WTC11 (cell line): ENCODE measurements around the gene KIR2DL3. TPM values are rescaled to one million over a fixed set of nuclear protein-coding genes. Genes with fewer than 3 reads are reported as not detected.

Experiments used
- ATAC-seq: fragments of 200-7000 bp; cut with Tn5 transposase; 2 replicates; pipeline ENCODE4 v1.10.0; 2021; ENCODE audit warnings: mild to moderate bottlenecking, moderate library complexity
- CTCF ChIA-PET: fragments of 300-600 bp; sonication (Branson Sonifier 250); formaldehyde crosslinking; loops from one replicate; lab custom pipeline; 2021; ENCODE audit warnings: antibody characterized with exemption; lab: Charles Lee
- POLR2A ChIA-PET: fragments of 350-600 bp; sonication (Branson Sonifier 250); formaldehyde crosslinking; loops from one replicate; lab custom pipeline; 2021; ENCODE audit warnings: antibody characterized with exemption; lab: Charles Lee
- DNase-seq: peaks from one replicate; pipeline ENCODE4 v3.0.0; 2021; ENCODE audit warnings: low spot score
- H3K27ac Mint-ChIP-seq: 2 replicates; pipeline ENCODE4 v1.8.0; 2021; ENCODE audit warnings: mixed read lengths
- H3K27me3 Mint-ChIP-seq: 2 replicates; pipeline ENCODE4 v1.8.0; 2021; ENCODE audit warnings: low read depth, mild to moderate bottlenecking, moderate library complexity, mixed read lengths
- H3K36me3 Mint-ChIP-seq: 2 replicates; pipeline ENCODE4 v1.8.0; 2021; ENCODE audit warnings: mixed read lengths
- H3K4me1 Mint-ChIP-seq: 2 replicates; pipeline ENCODE4 v1.8.0; 2022; ENCODE audit warnings: mixed read lengths
- H3K4me3 Mint-ChIP-seq: 2 replicates; pipeline ENCODE4 v1.8.0; 2021; ENCODE audit warnings: mild to moderate bottlenecking, moderate library complexity, mixed read lengths
- H3K9me3 Mint-ChIP-seq: 2 replicates; pipeline ENCODE4 v1.8.0; 2021; ENCODE audit warnings: mixed read lengths
- CREB1 ChIP-seq: sonication (generic); formaldehyde crosslinking; IDR thresholded peaks from 2 replicates; pipeline ENCODE4 v1.8.0; 2023; ENCODE audit warnings: mild to moderate bottlenecking, missing genetic modification reagents
- CREM ChIP-seq: sonication (generic); formaldehyde crosslinking; IDR thresholded peaks from 2 replicates; pipeline ENCODE4 v1.8.1; 2022; ENCODE audit warnings: mild to moderate bottlenecking, missing genetic modification reagents, moderate library complexity
- CTCF ChIP-seq: fragments of 200-600 bp; IDR thresholded peaks from 2 replicates; pipeline ENCODE4 v1.8.0; 2022; ENCODE audit warnings: antibody characterized with exemption
- E2F5 ChIP-seq: sonication (generic); formaldehyde crosslinking; IDR thresholded peaks from 2 replicates; pipeline ENCODE4 v1.8.1; 2022; ENCODE audit warnings: mild to moderate bottlenecking, moderate library complexity, missing genetic modification reagents
- ETV6 ChIP-seq: sonication (generic); formaldehyde crosslinking; IDR thresholded peaks from 2 replicates; pipeline ENCODE4 v1.8.1; 2022; ENCODE audit warnings: mild to moderate bottlenecking, missing genetic modification reagents
- MYBL2 ChIP-seq: sonication (generic); formaldehyde crosslinking; IDR thresholded peaks from 2 replicates; pipeline ENCODE4 v1.8.1; 2023; ENCODE audit warnings: mild to moderate bottlenecking, moderate library complexity, missing genetic modification reagents
- PRRX2 ChIP-seq: fragments of 250-450 bp; sonication (Bioruptor Pico); IDR thresholded peaks from 2 replicates; pipeline ENCODE4 v1.8.0; 2021; ENCODE audit warnings: mild to moderate bottlenecking
- SP1 ChIP-seq: sonication (generic); formaldehyde crosslinking; conservative IDR thresholded peaks from 2 replicates; pipeline ENCODE4 v1.8.1; 2022; ENCODE audit warnings: missing genetic modification reagents
- ZNF532 ChIP-seq: fragments of 250-450 bp; sonication (Bioruptor Pico); IDR thresholded peaks from 2 replicates; pipeline ENCODE4 v1.9.0; 2021; ENCODE audit warnings: mild to moderate bottlenecking, borderline replicate concordance
- total RNA-seq: library from RNA; stranded (reverse); gene quantifications from 3 replicates; pipeline ENCODE4 v1.2.3, GENCODE V29; 2021
- TF ChIP-seq, protein P1 (sequence below): sonication (generic); formaldehyde crosslinking; IDR thresholded peaks from 2 replicates; pipeline ENCODE4 v1.8.1; 2023; ENCODE audit warnings: mild to moderate bottlenecking, moderate library complexity, missing genetic modification reagents
- TF ChIP-seq, protein P2 (sequence below): sonication (generic); formaldehyde crosslinking; IDR thresholded peaks from 2 replicates; pipeline ENCODE4 v1.8.0; 2022; ENCODE audit warnings: mild to moderate bottlenecking, missing genetic modification reagents
- TF ChIP-seq, protein P3 (sequence below): sonication (generic); formaldehyde crosslinking; IDR thresholded peaks from 2 replicates; pipeline ENCODE4 v1.8.1; 2022; ENCODE audit warnings: low read depth, missing genetic modification reagents, borderline replicate concordance
- TF ChIP-seq, protein P4 (sequence below): sonication (generic); formaldehyde crosslinking; IDR thresholded peaks from 2 replicates; pipeline ENCODE4 v1.8.1; 2023; ENCODE audit warnings: mild to moderate bottlenecking, missing genetic modification reagents, borderline replicate concordance

Gene KIR2DL3
- total RNA-seq, 1 experiment from 2014 or later: not detected

DNA sequence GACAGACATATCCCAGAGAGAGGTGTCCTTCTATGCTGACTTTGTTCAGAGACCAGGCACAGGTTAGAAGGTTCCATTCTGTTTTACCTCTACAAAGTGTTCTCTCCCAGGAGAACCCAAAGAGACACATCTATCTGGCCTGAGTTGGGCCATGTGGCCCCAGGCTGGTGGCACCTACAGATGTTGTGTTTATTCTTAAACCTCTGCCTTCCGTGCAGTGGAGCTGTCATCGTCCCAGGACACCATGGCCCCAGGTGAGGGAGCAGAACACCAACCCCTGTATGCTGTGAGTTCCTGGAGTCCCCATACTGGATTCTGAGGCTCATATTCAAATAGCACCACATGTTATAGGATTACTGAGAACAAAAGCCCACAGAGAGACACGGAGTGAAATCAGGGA is 10.1 kb upstream of the KIR2DL3 start (continued):
- TF ChIP-seq, protein P1, sequence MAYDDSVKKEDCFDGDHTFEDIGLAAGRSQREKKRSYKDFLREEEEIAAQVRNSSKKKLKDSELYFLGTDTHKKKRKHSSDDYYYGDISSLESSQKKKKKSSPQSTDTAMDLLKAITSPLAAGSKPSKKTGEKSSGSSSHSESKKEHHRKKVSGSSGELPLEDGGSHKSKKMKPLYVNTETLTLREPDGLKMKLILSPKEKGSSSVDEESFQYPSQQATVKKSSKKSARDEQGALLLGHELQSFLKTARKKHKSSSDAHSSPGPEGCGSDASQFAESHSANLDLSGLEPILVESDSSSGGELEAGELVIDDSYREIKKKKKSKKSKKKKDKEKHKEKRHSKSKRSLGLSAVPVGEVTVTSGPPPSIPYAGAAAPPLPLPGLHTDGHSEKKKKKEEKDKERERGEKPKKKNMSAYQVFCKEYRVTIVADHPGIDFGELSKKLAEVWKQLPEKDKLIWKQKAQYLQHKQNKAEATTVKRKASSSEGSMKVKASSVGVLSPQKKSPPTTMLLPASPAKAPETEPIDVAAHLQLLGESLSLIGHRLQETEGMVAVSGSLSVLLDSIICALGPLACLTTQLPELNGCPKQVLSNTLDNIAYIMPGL: no peak
- TF ChIP-seq, protein P2, sequence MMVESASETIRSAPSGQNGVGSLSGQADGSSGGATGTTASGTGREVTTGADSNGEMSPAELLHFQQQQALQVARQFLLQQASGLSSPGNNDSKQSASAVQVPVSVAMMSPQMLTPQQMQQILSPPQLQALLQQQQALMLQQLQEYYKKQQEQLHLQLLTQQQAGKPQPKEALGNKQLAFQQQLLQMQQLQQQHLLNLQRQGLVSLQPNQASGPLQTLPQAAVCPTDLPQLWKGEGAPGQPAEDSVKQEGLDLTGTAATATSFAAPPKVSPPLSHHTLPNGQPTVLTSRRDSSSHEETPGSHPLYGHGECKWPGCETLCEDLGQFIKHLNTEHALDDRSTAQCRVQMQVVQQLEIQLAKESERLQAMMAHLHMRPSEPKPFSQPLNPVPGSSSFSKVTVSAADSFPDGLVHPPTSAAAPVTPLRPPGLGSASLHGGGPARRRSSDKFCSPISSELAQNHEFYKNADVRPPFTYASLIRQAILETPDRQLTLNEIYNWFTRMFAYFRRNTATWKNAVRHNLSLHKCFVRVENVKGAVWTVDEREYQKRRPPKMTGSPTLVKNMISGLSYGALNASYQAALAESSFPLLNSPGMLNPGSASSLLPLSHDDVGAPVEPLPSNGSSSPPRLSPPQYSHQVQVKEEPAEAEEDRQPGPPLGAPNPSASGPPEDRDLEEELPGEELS (CRISPR knock-in tag): no peak
- TF ChIP-seq, protein P3, sequence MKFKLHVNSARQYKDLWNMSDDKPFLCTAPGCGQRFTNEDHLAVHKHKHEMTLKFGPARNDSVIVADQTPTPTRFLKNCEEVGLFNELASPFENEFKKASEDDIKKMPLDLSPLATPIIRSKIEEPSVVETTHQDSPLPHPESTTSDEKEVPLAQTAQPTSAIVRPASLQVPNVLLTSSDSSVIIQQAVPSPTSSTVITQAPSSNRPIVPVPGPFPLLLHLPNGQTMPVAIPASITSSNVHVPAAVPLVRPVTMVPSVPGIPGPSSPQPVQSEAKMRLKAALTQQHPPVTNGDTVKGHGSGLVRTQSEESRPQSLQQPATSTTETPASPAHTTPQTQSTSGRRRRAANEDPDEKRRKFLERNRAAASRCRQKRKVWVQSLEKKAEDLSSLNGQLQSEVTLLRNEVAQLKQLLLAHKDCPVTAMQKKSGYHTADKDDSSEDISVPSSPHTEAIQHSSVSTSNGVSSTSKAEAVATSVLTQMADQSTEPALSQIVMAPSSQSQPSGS (CRISPR knock-in tag): no peak
- TF ChIP-seq SP1 (CRISPR knock-in tag): no peak
- TF ChIP-seq CTCF: no peak
- no peak for TF ChIP-seq ETV6 (CRISPR knock-in tag)
- no peak for TF ChIP-seq PRRX2 (CRISPR knock-in tag)
- TF ChIP-seq CREM (CRISPR knock-in tag): no peak

DNA sequence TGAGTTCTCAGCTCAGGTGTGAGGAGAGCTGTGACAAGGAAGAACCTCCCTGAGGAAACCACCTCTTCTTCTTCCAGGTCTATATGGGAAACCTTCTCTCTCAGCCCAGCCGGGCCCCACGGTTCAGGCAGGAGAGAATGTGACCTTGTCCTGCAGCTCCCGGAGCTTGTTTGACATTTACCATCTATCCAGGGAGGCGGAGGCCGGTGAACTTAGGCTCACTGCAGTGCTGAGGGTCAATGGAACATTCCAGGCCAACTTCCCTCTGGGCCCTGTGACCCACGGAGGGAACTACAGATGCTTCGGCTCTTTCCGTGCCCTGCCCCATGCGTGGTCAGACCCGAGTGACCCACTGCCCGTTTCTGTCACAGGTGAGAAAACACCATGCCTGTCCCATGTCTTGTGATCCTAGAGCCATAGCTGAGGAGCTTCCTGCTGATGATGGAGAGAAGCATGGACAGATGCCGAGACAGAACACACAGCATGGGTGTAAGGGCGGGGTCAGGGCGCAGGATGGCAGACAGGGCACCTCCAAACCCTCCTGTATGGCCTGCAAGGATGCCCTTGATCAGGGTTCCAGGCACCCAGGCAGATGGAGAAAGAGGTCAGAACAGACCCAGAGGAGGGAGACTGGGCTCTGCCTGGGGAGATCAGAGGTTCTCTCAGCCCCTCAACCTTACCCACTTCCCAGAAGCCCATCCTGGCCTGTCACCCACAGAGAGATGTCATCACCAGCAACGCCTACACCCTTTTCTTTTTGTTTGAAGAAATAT is 8.7 kb upstream of the KIR2DL3 start:
- no peaks in the 10 kb centered on the region for H3K4me1 Mint-ChIP-seq
- ChIA-PET CTCF (no interaction called here), POLR2A (no interaction called here)
- peaks cover 27% of the 10 kb centered on the region for H3K27me3 Mint-ChIP-seq
- ATAC-seq: no peak
- H3K27ac Mint-ChIP-seq: no peak overlapping the region
- peaks cover 75% of the 10 kb centered on the region for H3K36me3 Mint-ChIP-seq
- H3K9me3 Mint-ChIP-seq: peaks cover 94% of the 10 kb centered on the region
- H3K4me3 Mint-ChIP-seq: no peak overlapping the region
- no peak for DNase-seq
- TF ChIP-seq, protein P4, sequence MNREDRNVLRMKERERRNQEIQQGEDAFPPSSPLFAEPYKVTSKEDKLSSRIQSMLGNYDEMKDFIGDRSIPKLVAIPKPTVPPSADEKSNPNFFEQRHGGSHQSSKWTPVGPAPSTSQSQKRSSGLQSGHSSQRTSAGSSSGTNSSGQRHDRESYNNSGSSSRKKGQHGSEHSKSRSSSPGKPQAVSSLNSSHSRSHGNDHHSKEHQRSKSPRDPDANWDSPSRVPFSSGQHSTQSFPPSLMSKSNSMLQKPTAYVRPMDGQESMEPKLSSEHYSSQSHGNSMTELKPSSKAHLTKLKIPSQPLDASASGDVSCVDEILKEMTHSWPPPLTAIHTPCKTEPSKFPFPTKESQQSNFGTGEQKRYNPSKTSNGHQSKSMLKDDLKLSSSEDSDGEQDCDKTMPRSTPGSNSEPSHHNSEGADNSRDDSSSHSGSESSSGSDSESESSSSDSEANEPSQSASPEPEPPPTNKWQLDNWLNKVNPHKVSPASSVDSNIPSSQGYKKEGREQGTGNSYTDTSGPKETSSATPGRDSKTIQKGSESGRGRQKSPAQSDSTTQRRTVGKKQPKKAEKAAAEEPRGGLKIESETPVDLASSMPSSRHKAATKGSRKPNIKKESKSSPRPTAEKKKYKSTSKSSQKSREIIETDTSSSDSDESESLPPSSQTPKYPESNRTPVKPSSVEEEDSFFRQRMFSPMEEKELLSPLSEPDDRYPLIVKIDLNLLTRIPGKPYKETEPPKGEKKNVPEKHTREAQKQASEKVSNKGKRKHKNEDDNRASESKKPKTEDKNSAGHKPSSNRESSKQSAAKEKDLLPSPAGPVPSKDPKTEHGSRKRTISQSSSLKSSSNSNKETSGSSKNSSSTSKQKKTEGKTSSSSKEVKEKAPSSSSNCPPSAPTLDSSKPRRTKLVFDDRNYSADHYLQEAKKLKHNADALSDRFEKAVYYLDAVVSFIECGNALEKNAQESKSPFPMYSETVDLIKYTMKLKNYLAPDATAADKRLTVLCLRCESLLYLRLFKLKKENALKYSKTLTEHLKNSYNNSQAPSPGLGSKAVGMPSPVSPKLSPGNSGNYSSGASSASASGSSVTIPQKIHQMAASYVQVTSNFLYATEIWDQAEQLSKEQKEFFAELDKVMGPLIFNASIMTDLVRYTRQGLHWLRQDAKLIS (CRISPR knock-in tag): no peak
- no peak for TF ChIP-seq MYBL2 (CRISPR knock-in tag)
- no peak for TF ChIP-seq E2F5
- no peak for TF ChIP-seq CREB1 (CRISPR knock-in tag)
- TF ChIP-seq ZNF532 (CRISPR knock-in tag): no peak
- TF ChIP-seq, protein P3 (CRISPR knock-in tag): no peak
- TF ChIP-seq, protein P2 (CRISPR knock-in tag): no peak
